Uterus (tissue), 4 donors: ENCODE measurements around the gene NCOR1. TPM values are rescaled to one million over a fixed set of nuclear protein-coding genes. Genes with fewer than 3 reads are reported as not detected.

ENCODE experiments used
- DNase-seq, 2 donors: peaks; one replicate each; pipeline ENCODE4 v3.0.0-alpha.2; 2019 to 2020
- H3K27ac ChIP-seq, 2 donors: fragments of 200-600 bp; sonication (generic); 1 replicate in 1 of 2; 2 replicates in 1 of 2; pipeline ENCODE4 v1.5.1; 2016 to 2018
- H3K27me3 ChIP-seq, 2 donors: fragments of 200-600 bp; sonication (generic); one replicate each; pipeline ENCODE4 v1.5.1; 2018 to 2019; ENCODE audit warnings: control low read depth in 1 of 2
- H3K36me3 ChIP-seq, 2 donors: fragments of 200-600 bp; sonication (generic); one replicate each; pipeline ENCODE4 v1.5.1; 2019; ENCODE audit warnings: control low read depth in 1 of 2
- H3K4me1 ChIP-seq, 2 donors: fragments of 200-600 bp; sonication (generic); one replicate each; pipeline ENCODE4 v1.5.1; 2018 to 2019; ENCODE audit warnings: control low read depth in 1 of 2
- H3K4me3 ChIP-seq, 2 donors: fragments of 200-600 bp; sonication (generic); 1 replicate in 1 of 2; 2 replicates in 1 of 2; pipeline ENCODE4 v1.5.1; 2018 to 2019; ENCODE audit warnings: mild to moderate bottlenecking in 1 of 2
- H3K9me3 ChIP-seq, 2 donors: fragments of 200-600 bp; sonication (generic); one replicate each; pipeline ENCODE4 v1.5.1; 2019; ENCODE audit warnings: control low read depth in 1 of 2
- CTCF ChIP-seq, 4 experiments: fragments of 200-600 bp in 2 of 4; fragments of 450-650 bp in 2 of 4; sonication (generic) in 2 of 4; IDR thresholded peaks; one replicate each; pipeline ENCODE4 v1.5.1; 2016 to 2019; ENCODE audit warnings: antibody characterized with exemption in 4 of 4, mild to moderate bottlenecking in 2 of 4, moderate library complexity in 1 of 4
- POLR2A ChIP-seq, 2 donors: fragments of 450-650 bp; IDR thresholded peaks; one replicate each; pipeline ENCODE4 v1.6.1; 2016; ENCODE audit warnings: antibody characterized with exemption in 2 of 2, mild to moderate bottlenecking in 1 of 2, moderate library complexity in 1 of 2
- intact Hi-C: fragments of 100-400 bp; cut with DNase I; formaldehyde crosslinking; loops from one replicate; pipeline ENCODE4 v1.15.1; 2023; ENCODE audit warnings: low total_unique reads
- total RNA-seq, 4 donors: library from RNA; depleted of rRNA in 3 of 4; stranded (reverse); fragments of >200 nt in 3 of 4; gene quantifications; one replicate each; pipeline versions ENCODE4 v1.1.0 to v1.2.4, GENCODE V29; 2014 to 2023
- donor health status: DM: yes; HTN: yes; CAD: no.

The NCOR1 gene
- total RNA-seq, 4 donors from 2014 or later: 117 to 195 (median 147) TPM

- Histone ChIP-seq H3K4me3 (peak overlapping the region in 1 of 2 donors; percentile 9), H3K9me3 (no peaks in the 10 kb centered on the region), H3K4me1 (no peaks in the 10 kb centered on the region), H3K36me3 (no peaks in the 10 kb centered on the region), H3K27me3 (no peaks in the 10 kb centered on the region), H3K27ac (peak overlapping the region; percentile 69 to 76)
- intact Hi-C loops: no loop called here
- DNase-seq: peak; percentile 40 to 59
- TF ChIP-seq CTCF (IDR thresholded peaks at IDR 0.05) (no peak), POLR2A (IDR thresholded peaks at IDR 0.05) (no peak)
Measured at GRCh38 chr17:16255481-16255921, 40.2 kb upstream of the NCOR1 start.

GRCh38 chr17:16254773-16255400 is 39.6 kb upstream of the NCOR1 start:
- intact Hi-C loops: no loop called here
- no peaks in the 10 kb centered on the region for H3K4me1 ChIP-seq
- H3K36me3 ChIP-seq: no peaks in the 10 kb centered on the region
- no peaks in the 10 kb centered on the region for H3K9me3 ChIP-seq
- peak overlapping the region; percentile 69 to 76 for H3K27ac ChIP-seq
- no peaks in the 10 kb centered on the region for H3K27me3 ChIP-seq
- no peak overlapping the region for H3K4me3 ChIP-seq
- no peak for DNase-seq
- TF ChIP-seq CTCF (IDR thresholded peaks at IDR 0.05) (no peak), POLR2A (IDR thresholded peaks at IDR 0.05) (no peak)

GRCh38 chr17:16251556-16251955 is 36.2 kb upstream of the NCOR1 start:
- H3K4me1 ChIP-seq: no peaks in the 10 kb centered on the region
- no peak overlapping the region for H3K4me3 ChIP-seq
- no peak for DNase-seq
- intact Hi-C loops: no loop called here
- TF ChIP-seq CTCF (IDR thresholded peaks at IDR 0.05) (no peak), POLR2A (IDR thresholded peaks at IDR 0.05) (no peak)
- no peaks in the 10 kb centered on the region for H3K27me3 ChIP-seq
- no peak overlapping the region for H3K27ac ChIP-seq
- no peaks in the 10 kb centered on the region for H3K36me3 ChIP-seq
- no peaks in the 10 kb centered on the region for H3K9me3 ChIP-seq

GRCh38 chr17:16251043-16251442 is 35.7 kb upstream of the NCOR1 start:
- intact Hi-C loops: no loop called here
- Histone ChIP-seq H3K9me3 (no peaks in the 10 kb centered on the region), H3K4me3 (no peak overlapping the region), H3K27ac (no peak overlapping the region), H3K4me1 (no peaks in the 10 kb centered on the region), H3K27me3 (no peaks in the 10 kb centered on the region), H3K36me3 (no peaks in the 10 kb centered on the region)
- TF ChIP-seq POLR2A (IDR thresholded peaks at IDR 0.05) (no peak), CTCF (IDR thresholded peaks at IDR 0.05) (no peak)
- no peak for DNase-seq

- Histone ChIP-seq H3K36me3 (no peaks in the 10 kb centered on the region), H3K27me3 (no peaks in the 10 kb centered on the region), H3K27ac (no peak overlapping the region), H3K4me3 (no peak overlapping the region), H3K4me1 (no peaks in the 10 kb centered on the region), H3K9me3 (no peaks in the 10 kb centered on the region)
- no peak for TF ChIP-seq CTCF (IDR thresholded peaks at IDR 0.05)
- TF ChIP-seq POLR2A (IDR thresholded peaks at IDR 0.05): no peak
- intact Hi-C loops: no loop called here
- no peak for DNase-seq
Measured at GRCh38 chr17:16250635-16251034, 35.3 kb upstream of the NCOR1 start.
